ENCODE data around the gene NIPA2. TPM values are rescaled to one million over a fixed set of nuclear protein-coding genes. Genes with fewer than 3 reads are reported as not detected.

NIPA2 gene
- total and polyA plus RNA-seq, 2 of the 13 experiments (the other 11 are each of a cell fraction or from before 2014, with no cell fraction given) = 29.0 to 56.2 TPM

DNA sequence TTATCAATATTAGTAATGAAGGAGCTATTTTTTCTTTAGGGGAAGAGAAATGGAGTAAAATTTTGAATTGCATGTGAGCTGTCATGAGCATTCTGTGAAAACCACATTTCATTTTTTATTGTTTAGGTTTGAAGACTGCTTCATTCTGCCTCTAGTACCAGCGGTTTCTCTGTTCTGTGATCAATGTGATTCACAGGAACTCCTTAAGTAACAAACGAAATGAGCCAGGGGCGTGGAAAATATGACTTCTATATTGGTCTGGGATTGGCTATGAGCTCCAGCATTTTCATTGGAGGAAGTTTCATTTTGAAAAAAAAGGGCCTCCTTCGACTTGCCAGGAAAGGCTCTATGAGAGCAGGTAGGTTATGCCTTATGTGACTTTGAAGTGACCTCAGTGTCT, 13.0 kb downstream of the NIPA2 start:
- H2AFZ ChIP-seq (ENCODE audit: low read length) = no peak overlapping the region
- no peak overlapping the region for H3K9ac ChIP-seq (ENCODE audit: insufficient read depth, low read depth, low read length)
- DNase-seq (ENCODE audit: low spot score) (no peak), ATAC-seq (no peak), FAIRE-seq (no peak)
- no peak overlapping the region for H3K4me3 ChIP-seq (replicated peaks in 1 of 3; ENCODE audit: insufficient read depth in 1 of 3, low read depth in 2 of 3, low read length in 3 of 3)
- WGBS (ENCODE audit: low lambda C conversion rate) = 78% methylated on average over 4 of the region's 4 CpGs
- H3K4me1 ChIP-seq (ENCODE audit: insufficient read depth, low read length) = no peaks in the 10 kb centered on the region
- H3K27me3 ChIP-seq (ENCODE audit: control insufficient read depth in 1 of 2, insufficient read depth in 2 of 2, low read length in 2 of 2) = no peaks in the 10 kb centered on the region
- BruUV-seq (replicated peaks) = no TSS peak
- H4K20me1 ChIP-seq (ENCODE audit: insufficient read depth, low read length) = no peaks in the 10 kb centered on the region
- no peak overlapping the region for H3K27ac ChIP-seq (ENCODE audit: extremely low read length, insufficient read depth, low read length)
- ChIA-PET POLR2A (no interaction called here), CTCF (ENCODE audit: low intra/inter-chr PET ratio, low total read pairs) (no interaction called here)
- in situ Hi-C loops (cut with HindIII; ENCODE audit: extremely low pct_ligation_motif_present, low pct_unique_long_range_greater_than_20kb) = no loop called here
- peaks cover 23% of the 10 kb centered on the region for H3K79me2 ChIP-seq (ENCODE audit: insufficient read depth, low read length)
- intact Hi-C loops (cut with micrococcal nuclease; ENCODE audit: unreplicated experiment) = no loop called here
- H3K36me3 ChIP-seq (replicated peaks in 1 of 2; ENCODE audit: control insufficient read depth in 1 of 2, insufficient read depth in 2 of 2, low read length in 2 of 2) = peaks cover 7 to 50% of the 10 kb centered on the region in 2 experiments
- H3K9me3 ChIP-seq (ENCODE audit: low read length) = no peaks in the 10 kb centered on the region
- no peak overlapping the region for H3K4me2 ChIP-seq (ENCODE audit: low read depth, low read length)
- TF ChIP-seq LCORL (IDR thresholded peaks at IDR 0.05) = no peak
- no peak for TF ChIP-seq LCORL (CRISPR knock-in tag; IDR thresholded peaks at IDR 0.05)
- no peak for TF ChIP-seq EHMT2 (IDR thresholded peaks at IDR 0.05; ENCODE audit: borderline replicate concordance, low read depth, low read length)
- TF ChIP-seq ZNF737 (CRISPR knock-in tag; IDR thresholded peaks at IDR 0.05; ENCODE audit: borderline replicate concordance) = no peak
- TF ChIP-seq ZNF329 (CRISPR knock-in tag; IDR thresholded peaks at IDR 0.05; ENCODE audit: low read depth) = no peak
- no peak for TF ChIP-seq ZNF564 (CRISPR knock-in tag; IDR thresholded peaks at IDR 0.05)
- no peak for TF ChIP-seq ZNF468 (CRISPR knock-in tag; IDR thresholded peaks at IDR 0.05)
- no peak for TF ChIP-seq MXD3 (CRISPR knock-in tag; IDR thresholded peaks at IDR 0.05)
- TF ChIP-seq NFATC3 (CRISPR knock-in tag; IDR thresholded peaks at IDR 0.05) = no peak
- TF ChIP-seq ZNF282 (IDR thresholded peaks at IDR 0.05; ENCODE audit: partially characterized antibody) = no peak
- TF ChIP-seq ZBTB1 (CRISPR knock-in tag; IDR thresholded peaks at IDR 0.05; ENCODE audit: borderline replicate concordance) = no peak
- TF ChIP-seq ZBTB26 (CRISPR knock-in tag; IDR thresholded peaks at IDR 0.05; ENCODE audit: borderline replicate concordance) = no peak
